ENCODE data around the gene ROR2. TPM values are rescaled to one million over a fixed set of nuclear protein-coding genes. Genes with fewer than 3 reads are reported as not detected.

The ROR2 gene
- total RNA-seq, 1 experiment from 2014 or later: not detected

- intact Hi-C loops (cut with micrococcal nuclease; ENCODE audit: unreplicated experiment): no loop called here
These were observed 225.2 kb downstream of the ROR2 start for GRCh38 chr9:91724609-91725505.

GRCh38 chr9:91724068-91724440 is 226.0 kb downstream of the ROR2 start:
- no peaks in the 10 kb centered on the region for H3K36me3 Mint-ChIP-seq (ENCODE audit: insufficient read depth, unreplicated experiment)
- TF ChIP-seq CTCF (IDR thresholded peaks at IDR 0.05; ENCODE audit: unreplicated experiment): no peak
- no peaks in the 10 kb centered on the region for H3K9me3 Mint-ChIP-seq (ENCODE audit: low read depth, unreplicated experiment)
- DNase-seq: no peak
- BruUV-seq (replicated peaks): no TSS peak
- H3K27ac Mint-ChIP-seq (ENCODE audit: unreplicated experiment): no peak overlapping the region
- intact Hi-C loops (cut with micrococcal nuclease; ENCODE audit: unreplicated experiment): no loop called here
- H3K4me3 Mint-ChIP-seq (ENCODE audit: low read depth, unreplicated experiment): no peak overlapping the region
- H3K4me1 Mint-ChIP-seq (ENCODE audit: low read depth, unreplicated experiment): no peaks in the 10 kb centered on the region
- CTCF ChIA-PET: no interaction called here
- peaks cover 31% of the 10 kb centered on the region for H3K27me3 Mint-ChIP-seq (ENCODE audit: unreplicated experiment)

More at GRCh38 chr9:91724609-91725505, 225.2 kb downstream of the ROR2 start:
- no peaks in the 10 kb centered on the region for H3K36me3 Mint-ChIP-seq (ENCODE audit: insufficient read depth, unreplicated experiment)
- CTCF ChIA-PET: interaction anchor here (1.0 to 1.4 kb wide), 2 partner anchors 810 to 1949 kb away, joined by 3 read pairs; no protein-coding TSS in a partner anchor
- TF ChIP-seq CTCF (IDR thresholded peaks at IDR 0.05; ENCODE audit: unreplicated experiment): no peak
- H3K9me3 Mint-ChIP-seq (ENCODE audit: low read depth, unreplicated experiment): no peaks in the 10 kb centered on the region
- no TSS peak for BruUV-seq (replicated peaks)
- no peak for DNase-seq
- no peak overlapping the region for H3K27ac Mint-ChIP-seq (ENCODE audit: unreplicated experiment)
- peaks cover 23% of the 10 kb centered on the region for H3K27me3 Mint-ChIP-seq (ENCODE audit: unreplicated experiment)
- H3K4me3 Mint-ChIP-seq (ENCODE audit: low read depth, unreplicated experiment): no peak overlapping the region
- H3K4me1 Mint-ChIP-seq (ENCODE audit: low read depth, unreplicated experiment): no peaks in the 10 kb centered on the region

GRCh38 chr9:91723420-91724067 is 226.5 kb downstream of the ROR2 start:
- Mint-ChIP-seq H3K27ac (ENCODE audit: unreplicated experiment) (no peak overlapping the region), H3K27me3 (ENCODE audit: unreplicated experiment) (peaks cover 36% of the 10 kb centered on the region), H3K4me3 (ENCODE audit: low read depth, unreplicated experiment) (no peak overlapping the region), H3K36me3 (ENCODE audit: insufficient read depth, unreplicated experiment) (no peaks in the 10 kb centered on the region), H3K4me1 (ENCODE audit: low read depth, unreplicated experiment) (no peaks in the 10 kb centered on the region), H3K9me3 (ENCODE audit: low read depth, unreplicated experiment) (no peaks in the 10 kb centered on the region)
- intact Hi-C loops (cut with micrococcal nuclease; ENCODE audit: unreplicated experiment): no loop called here
- TF ChIP-seq CTCF (IDR thresholded peaks at IDR 0.05; ENCODE audit: unreplicated experiment): no peak
- no peak for DNase-seq
- CTCF ChIA-PET: no interaction called here
- no TSS peak for BruUV-seq (replicated peaks)

GRCh38 chr9:91720751-91721705 is 229.0 kb downstream of the ROR2 start:
- TF ChIP-seq CTCF (IDR thresholded peaks at IDR 0.05; ENCODE audit: unreplicated experiment): no peak
- intact Hi-C loops (cut with micrococcal nuclease; ENCODE audit: unreplicated experiment): no loop called here
- Mint-ChIP-seq H3K4me3 (ENCODE audit: low read depth, unreplicated experiment) (no peak overlapping the region), H3K4me1 (ENCODE audit: low read depth, unreplicated experiment) (no peaks in the 10 kb centered on the region), H3K27me3 (ENCODE audit: unreplicated experiment) (peaks cover 40% of the 10 kb centered on the region), H3K9me3 (ENCODE audit: low read depth, unreplicated experiment) (no peaks in the 10 kb centered on the region), H3K27ac (ENCODE audit: unreplicated experiment) (no peak overlapping the region), H3K36me3 (ENCODE audit: insufficient read depth, unreplicated experiment) (no peaks in the 10 kb centered on the region)
- BruUV-seq (replicated peaks): no TSS peak
- DNase-seq: no peak
- CTCF ChIA-PET: no interaction called here
